ENCODE measurements around the gene SPRR2A.

The SPRR2A gene

GRCh38 chr1:153095764-153096163 is 38.5 kb upstream of the SPRR2A start:
- DNase-seq (ENCODE audit: low read depth in 1 of 2, low spot score in 1 of 2) = no peak
- Histone ChIP-seq H3K27ac (replicated peaks) (no peak overlapping the region), H3K27me3 (ENCODE audit: insufficient read depth, poor library complexity, severe bottlenecking) (no peaks in the 10 kb centered on the region), H3K4me3 (replicated peaks; ENCODE audit: insufficient read depth, low read length) (no peak overlapping the region)
- TF ChIP-seq REST (IDR thresholded peaks at IDR 0.05; ENCODE audit: insufficient replicate concordance, low read depth) (no peak), GABPA (IDR thresholded peaks at IDR 0.05; ENCODE audit: low read depth) (no peak), SPI1 (IDR thresholded peaks at IDR 0.05; ENCODE audit: borderline replicate concordance, low read depth) (no peak), POLR2AphosphoS5 (IDR thresholded peaks at IDR 0.05; ENCODE audit: low read depth) (no peak)
- TF ChIP-seq, protein P1, sequence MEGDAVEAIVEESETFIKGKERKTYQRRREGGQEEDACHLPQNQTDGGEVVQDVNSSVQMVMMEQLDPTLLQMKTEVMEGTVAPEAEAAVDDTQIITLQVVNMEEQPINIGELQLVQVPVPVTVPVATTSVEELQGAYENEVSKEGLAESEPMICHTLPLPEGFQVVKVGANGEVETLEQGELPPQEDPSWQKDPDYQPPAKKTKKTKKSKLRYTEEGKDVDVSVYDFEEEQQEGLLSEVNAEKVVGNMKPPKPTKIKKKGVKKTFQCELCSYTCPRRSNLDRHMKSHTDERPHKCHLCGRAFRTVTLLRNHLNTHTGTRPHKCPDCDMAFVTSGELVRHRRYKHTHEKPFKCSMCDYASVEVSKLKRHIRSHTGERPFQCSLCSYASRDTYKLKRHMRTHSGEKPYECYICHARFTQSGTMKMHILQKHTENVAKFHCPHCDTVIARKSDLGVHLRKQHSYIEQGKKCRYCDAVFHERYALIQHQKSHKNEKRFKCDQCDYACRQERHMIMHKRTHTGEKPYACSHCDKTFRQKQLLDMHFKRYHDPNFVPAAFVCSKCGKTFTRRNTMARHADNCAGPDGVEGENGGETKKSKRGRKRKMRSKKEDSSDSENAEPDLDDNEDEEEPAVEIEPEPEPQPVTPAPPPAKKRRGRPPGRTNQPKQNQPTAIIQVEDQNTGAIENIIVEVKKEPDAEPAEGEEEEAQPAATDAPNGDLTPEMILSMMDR (IDR thresholded peaks at IDR 0.05; ENCODE audit: insufficient read depth, low read length) = no peak

- TF ChIP-seq SPI1 (IDR thresholded peaks at IDR 0.05; ENCODE audit: borderline replicate concordance, low read depth) (no peak), GABPA (IDR thresholded peaks at IDR 0.05; ENCODE audit: low read depth) (no peak), REST (IDR thresholded peaks at IDR 0.05; ENCODE audit: insufficient replicate concordance, low read depth) (no peak), POLR2AphosphoS5 (IDR thresholded peaks at IDR 0.05; ENCODE audit: low read depth) (no peak)
- TF ChIP-seq, protein P1 (IDR thresholded peaks at IDR 0.05; ENCODE audit: insufficient read depth, low read length) = no peak
- H3K27ac ChIP-seq (replicated peaks) = no peak within 1 kb of the TSS
- DNase-seq (ENCODE audit: low read depth in 1 of 2, low spot score in 1 of 2) = no peak
- H3K4me3 ChIP-seq (replicated peaks; ENCODE audit: insufficient read depth, low read length) = no peak within 1 kb of the TSS
- no peaks in the 10 kb centered on the region for H3K27me3 ChIP-seq (ENCODE audit: insufficient read depth, poor library complexity, severe bottlenecking)
These were observed 37.1 kb upstream of the SPRR2A start, which contains the start of gene SPRR2E for GRCh38 chr1:153094426-153094825. Gene SPRR2E (minus strand): TSS chr1:153094526. CDS start chr1:153093751, 775 bp downstream.

- Histone ChIP-seq H3K4me3 (replicated peaks; ENCODE audit: insufficient read depth, low read length) (no peak overlapping the region), H3K27me3 (ENCODE audit: insufficient read depth, poor library complexity, severe bottlenecking) (no peaks in the 10 kb centered on the region), H3K27ac (replicated peaks) (no peak overlapping the region)
- no peak for TF ChIP-seq SPI1 (IDR thresholded peaks at IDR 0.05; ENCODE audit: borderline replicate concordance, low read depth)
- TF ChIP-seq, protein P1 (IDR thresholded peaks at IDR 0.05; ENCODE audit: insufficient read depth, low read length) = no peak
- TF ChIP-seq GABPA (IDR thresholded peaks at IDR 0.05; ENCODE audit: low read depth) = no peak
- no peak for TF ChIP-seq REST (IDR thresholded peaks at IDR 0.05; ENCODE audit: insufficient replicate concordance, low read depth)
- no peak for TF ChIP-seq POLR2AphosphoS5 (IDR thresholded peaks at IDR 0.05; ENCODE audit: low read depth)
- DNase-seq (ENCODE audit: low read depth in 1 of 2, low spot score in 1 of 2) = no peak
These were observed 30.3 kb upstream of the SPRR2A start for GRCh38 chr1:153087652-153088051.
